Panc1 (cell line): ENCODE measurements around the gene ZFP36L1. TPM values are rescaled to one million over a fixed set of nuclear protein-coding genes. Genes with fewer than 3 reads are reported as not detected.

Source experiments
- ATAC-seq: fragments of 200-7000 bp; cut with Tn5 transposase; 2 replicates; pipeline ENCODE4 v1.9.1; 2020; ENCODE audit warnings: mild to moderate bottlenecking, moderate library complexity
- BruUV-seq: library from RNA; stranded (reverse); fragments of 400-500 nt; replicated peaks from 2 replicates; lab custom pipeline; 2021; lab: Mats Ljungman, UMichigan
- CTCF ChIA-PET: fragments of 300-600 bp; sonication (Branson Sonifier 250); formaldehyde crosslinking; loops from one replicate; lab custom pipeline; 2022; ENCODE audit warnings: antibody characterized with exemption; lab: Charles Lee
- POLR2A ChIA-PET: fragments of 300-600 bp; sonication (Branson Sonifier 250); formaldehyde crosslinking; loops from one replicate; lab custom pipeline; 2022; ENCODE audit warnings: antibody characterized with exemption; lab: Charles Lee
- DNase-seq: peaks from one replicate; pipeline ENCODE4 v3.0.0-alpha.2; 2010; ENCODE audit warnings: low read depth, low spot score
- H3K27ac ChIP-seq: 2 replicates; pipeline ENCODE4 v1.5.1; 2011; ENCODE audit warnings: mild to moderate bottlenecking, low read length, inconsistent platforms
- H3K27me3 ChIP-seq: fragments of 200-500 bp; sonication (Bioruptor generic); 2 replicates; pipeline ENCODE4 v1.6.0; 2014; ENCODE audit warnings: low read length, inconsistent platforms; ENCODE audit not compliant: control insufficient read depth, insufficient read depth
- H3K36me3 ChIP-seq: fragments of 200-500 bp; sonication (Bioruptor generic); 2 replicates; pipeline ENCODE4 v1.5.1; 2014; ENCODE audit warnings: inconsistent platforms, mild to moderate bottlenecking, low read length, moderate library complexity; ENCODE audit not compliant: control insufficient read depth, insufficient read depth
- H3K4me1 ChIP-seq: 2 replicates; pipeline ENCODE4 v1.5.1; 2011; ENCODE audit warnings: inconsistent platforms, mild to moderate bottlenecking, low read length, moderate library complexity; ENCODE audit not compliant: control insufficient read depth, insufficient read depth
- H3K4me3 ChIP-seq, 2 experiments: 2 replicates each; pipeline ENCODE4 v1.5.1; 2011 to 2012; ENCODE audit warnings: low read depth in 2 of 2, low read length in 2 of 2, mild to moderate bottlenecking in 2 of 2, inconsistent platforms in 1 of 2, moderate library complexity in 1 of 2
- H3K9me3 ChIP-seq: fragments of 200-500 bp; sonication (Bioruptor generic); 2 replicates; pipeline ENCODE4 v1.5.1; 2014; ENCODE audit warnings: low read depth, mild to moderate bottlenecking, inconsistent platforms, low read length, moderate library complexity; ENCODE audit not compliant: control insufficient read depth, insufficient read depth
- CTCF ChIP-seq: fragments of 450-650 bp; IDR thresholded peaks from 2 replicates; pipeline ENCODE4 v1.5.1; 2017; ENCODE audit warnings: mild to moderate bottlenecking
- POLR2AphosphoS5 ChIP-seq: IDR thresholded peaks from 2 replicates; pipeline ENCODE4 v1.6.1; 2012; ENCODE audit warnings: mild to moderate bottlenecking, low read depth, low read length, moderate library complexity
- REST ChIP-seq, 2 experiments: IDR thresholded peaks; 2 replicates each; pipeline ENCODE4 v1.6.1; 2011 to 2012; ENCODE audit warnings: low read depth in 2 of 2, control low read depth in 1 of 2, low read length in 1 of 2, mild to moderate bottlenecking in 1 of 2, moderate library complexity in 1 of 2; ENCODE audit not compliant: insufficient read depth in 1 of 2
- SIN3A ChIP-seq: IDR thresholded peaks from 2 replicates; pipeline ENCODE4 v1.6.1; 2012; ENCODE audit warnings: low read depth, mild to moderate bottlenecking, low read length, moderate library complexity, borderline replicate concordance; ENCODE audit not compliant: insufficient read depth
- TCF7L2 ChIP-seq: IDR thresholded peaks from 2 replicates; pipeline ENCODE4 v1.6.1; 2011; ENCODE audit warnings: mild to moderate bottlenecking, low read depth, low read length, inconsistent platforms
- in situ Hi-C: cut with HindIII; loops from 2 replicates; pipeline ENCODE4 v1.10.0; 2016; ENCODE audit warnings: low sequenced_read_pairs, low pct_unique_long_range_greater_than_20kb
- intact Hi-C: fragments of 100-400 bp; cut with micrococcal nuclease; formaldehyde crosslinking; loops from one replicate; pipeline ENCODE4 v1.10.0; 2022; ENCODE audit not compliant: unreplicated experiment
- total RNA-seq: library from RNA; stranded (reverse); gene quantifications from one replicate; pipeline ENCODE4 v1.2.1, GENCODE V29; 2021; ENCODE audit not compliant: unreplicated experiment

The ZFP36L1 gene
- total RNA-seq, 1 experiment from 2014 or later, result 84.9 TPM

GRCh38 chr14:68809524-68809923 is 16.7 kb upstream of the ZFP36L1 start:
- in situ Hi-C loops (no loop called here), intact Hi-C loops (no loop called here)
- DNase-seq, result no peak
- POLR2A ChIA-PET, result no interaction called here
- H3K9me3 ChIP-seq, result no peaks in the 10 kb centered on the region
- no peaks in the 10 kb centered on the region for H3K36me3 ChIP-seq
- no TSS peak for BruUV-seq
- TF ChIP-seq SIN3A (no peak), POLR2AphosphoS5 (no peak), REST (IDR thresholded peaks at IDR 0.05; ENCODE audit: insufficient read depth in 1 of 2, low read depth in 2 of 2, low read length in 1 of 2) (no peak), CTCF (no peak), TCF7L2 (no peak)
- ATAC-seq, result no peak
- H3K27me3 ChIP-seq, result no peaks in the 10 kb centered on the region
- no peak overlapping the region for H3K27ac ChIP-seq
- CTCF ChIA-PET, result no interaction called here
- peaks cover 14% of the 10 kb centered on the region for H3K4me1 ChIP-seq
- no peak overlapping the region for H3K4me3 ChIP-seq

- H3K27ac ChIP-seq, result no peak overlapping the region; the same call in 1 of the 2 replicates
Measured at GRCh38 chr14:68808696-68809480, 16.0 kb upstream of the ZFP36L1 start.

More at GRCh38 chr14:68808696-68809480, 16.0 kb upstream of the ZFP36L1 start:
- POLR2A ChIA-PET, result no interaction called here
- intact Hi-C loops, result no loop called here
- TF ChIP-seq REST (IDR thresholded peaks at IDR 0.05; ENCODE audit: insufficient read depth in 1 of 2, low read depth in 2 of 2, low read length in 1 of 2), result no peak
- TF ChIP-seq TCF7L2, result no peak
- TF ChIP-seq POLR2AphosphoS5, result no peak
- TF ChIP-seq CTCF, result no peak
- Histone ChIP-seq H3K4me3 (no peak overlapping the region), H3K36me3 (no peaks in the 10 kb centered on the region), H3K4me1 (peaks cover 8% of the 10 kb centered on the region), H3K27me3 (no peaks in the 10 kb centered on the region), H3K9me3 (no peaks in the 10 kb centered on the region)
- no TSS peak for BruUV-seq
- CTCF ChIA-PET, result no interaction called here
- in situ Hi-C loops, result no loop called here
- no peak for DNase-seq
- no peak for ATAC-seq
